ENCODE measurements around the gene NWD2.

- no peak for TF ChIP-seq CHD1 (IDR thresholded peaks at IDR 0.05; ENCODE audit: low read depth, low read length)
- TF ChIP-seq, protein P1, sequence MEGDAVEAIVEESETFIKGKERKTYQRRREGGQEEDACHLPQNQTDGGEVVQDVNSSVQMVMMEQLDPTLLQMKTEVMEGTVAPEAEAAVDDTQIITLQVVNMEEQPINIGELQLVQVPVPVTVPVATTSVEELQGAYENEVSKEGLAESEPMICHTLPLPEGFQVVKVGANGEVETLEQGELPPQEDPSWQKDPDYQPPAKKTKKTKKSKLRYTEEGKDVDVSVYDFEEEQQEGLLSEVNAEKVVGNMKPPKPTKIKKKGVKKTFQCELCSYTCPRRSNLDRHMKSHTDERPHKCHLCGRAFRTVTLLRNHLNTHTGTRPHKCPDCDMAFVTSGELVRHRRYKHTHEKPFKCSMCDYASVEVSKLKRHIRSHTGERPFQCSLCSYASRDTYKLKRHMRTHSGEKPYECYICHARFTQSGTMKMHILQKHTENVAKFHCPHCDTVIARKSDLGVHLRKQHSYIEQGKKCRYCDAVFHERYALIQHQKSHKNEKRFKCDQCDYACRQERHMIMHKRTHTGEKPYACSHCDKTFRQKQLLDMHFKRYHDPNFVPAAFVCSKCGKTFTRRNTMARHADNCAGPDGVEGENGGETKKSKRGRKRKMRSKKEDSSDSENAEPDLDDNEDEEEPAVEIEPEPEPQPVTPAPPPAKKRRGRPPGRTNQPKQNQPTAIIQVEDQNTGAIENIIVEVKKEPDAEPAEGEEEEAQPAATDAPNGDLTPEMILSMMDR (IDR thresholded peaks at IDR 0.05 in 2 of 3, conservative IDR thresholded peaks at IDR 0.05 in 1 of 3; ENCODE audit: control insufficient read depth in 2 of 3, extremely low read depth in 1 of 3, insufficient read depth in 1 of 3, low read depth in 3 of 3, low read length in 3 of 3): no peak
- TF ChIP-seq ZBTB40 (IDR thresholded peaks at IDR 0.05; ENCODE audit: borderline replicate concordance): no peak
- no peak for TF ChIP-seq ZBTB4 (CRISPR knock-in tag; IDR thresholded peaks at IDR 0.05)
- no peak for TF ChIP-seq SMC3 (IDR thresholded peaks at IDR 0.05; ENCODE audit: borderline replicate concordance, low read length)
- no peak for TF ChIP-seq SP1 (IDR thresholded peaks at IDR 0.05; ENCODE audit: low read depth, low read length)
- TF ChIP-seq POLR2A (IDR thresholded peaks at IDR 0.05; ENCODE audit: low read depth, low read length): no peak
These were observed 232.6 kb downstream of the NWD2 start for GRCh38 chr4:37477126-37477525.
